GM13977 (cell line): ENCODE results near the gene YWHAB.
"Not testable (repeated sequence)": the region's sequence is repeated elsewhere in the genome, so short reads cannot be mapped to it uniquely, and the experiment has no call there.

Source experiments
- DNase-seq: peaks from one replicate; pipeline ENCODE4 v3.0.0; 2012; ENCODE audit warnings: low spot score
- in situ Hi-C: fragments of 300-500 bp; cut with MboI; formaldehyde crosslinking; loops from one replicate; pipeline ENCODE4 v1.12.0; 2022; ENCODE audit warnings: low sequenced_read_pairs, low pct_unique_long_range_greater_than_20kb, mixed read lengths, inconsistent platforms; ENCODE audit not compliant: unreplicated experiment
- TF ChIP-seq, protein P1 (sequence below): IDR thresholded peaks from 2 replicates; pipeline ENCODE4 v1.5.1; 2012; ENCODE audit warnings: mild to moderate bottlenecking, control low read depth; ENCODE audit not compliant: insufficient read depth; ENCODE audit errors: extremely low read depth, missing control alignments

YWHAB gene

GRCh38 chr20:44856442-44856841 is 29.1 kb upstream of the YWHAB start:
- in situ Hi-C loops: no loop called here
- DNase-seq: no peak
- TF ChIP-seq, protein P1, sequence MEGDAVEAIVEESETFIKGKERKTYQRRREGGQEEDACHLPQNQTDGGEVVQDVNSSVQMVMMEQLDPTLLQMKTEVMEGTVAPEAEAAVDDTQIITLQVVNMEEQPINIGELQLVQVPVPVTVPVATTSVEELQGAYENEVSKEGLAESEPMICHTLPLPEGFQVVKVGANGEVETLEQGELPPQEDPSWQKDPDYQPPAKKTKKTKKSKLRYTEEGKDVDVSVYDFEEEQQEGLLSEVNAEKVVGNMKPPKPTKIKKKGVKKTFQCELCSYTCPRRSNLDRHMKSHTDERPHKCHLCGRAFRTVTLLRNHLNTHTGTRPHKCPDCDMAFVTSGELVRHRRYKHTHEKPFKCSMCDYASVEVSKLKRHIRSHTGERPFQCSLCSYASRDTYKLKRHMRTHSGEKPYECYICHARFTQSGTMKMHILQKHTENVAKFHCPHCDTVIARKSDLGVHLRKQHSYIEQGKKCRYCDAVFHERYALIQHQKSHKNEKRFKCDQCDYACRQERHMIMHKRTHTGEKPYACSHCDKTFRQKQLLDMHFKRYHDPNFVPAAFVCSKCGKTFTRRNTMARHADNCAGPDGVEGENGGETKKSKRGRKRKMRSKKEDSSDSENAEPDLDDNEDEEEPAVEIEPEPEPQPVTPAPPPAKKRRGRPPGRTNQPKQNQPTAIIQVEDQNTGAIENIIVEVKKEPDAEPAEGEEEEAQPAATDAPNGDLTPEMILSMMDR: no peak

DNA sequence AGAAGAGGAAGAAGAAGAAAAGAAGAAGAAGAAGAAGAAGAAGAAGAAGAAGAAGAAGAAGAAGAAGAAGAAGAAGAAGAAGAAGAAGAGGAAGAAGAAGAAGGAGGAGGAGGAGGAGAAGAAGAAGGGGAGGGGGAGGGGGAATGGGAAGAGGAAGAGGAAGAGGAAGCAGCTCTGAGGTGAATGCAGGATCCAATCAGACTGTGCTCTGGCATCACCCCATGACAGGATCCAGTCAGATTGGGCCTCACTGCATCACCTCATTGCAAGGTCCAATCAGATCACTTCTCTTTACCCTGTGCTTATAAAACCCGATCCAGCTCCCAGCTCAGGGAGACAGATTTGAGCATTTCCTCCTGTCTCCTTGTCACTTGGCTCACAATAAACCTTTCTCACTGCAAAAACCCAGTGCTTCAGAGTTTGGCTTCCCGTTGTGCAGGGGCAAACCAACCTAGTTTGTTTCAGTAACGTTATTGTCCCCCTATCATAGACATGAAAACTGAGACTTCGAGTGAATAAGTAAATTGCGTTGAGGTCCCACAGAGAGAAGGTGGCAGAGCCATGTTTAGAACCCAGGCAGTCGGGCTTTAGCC is 28.6 kb upstream of the YWHAB start:
- in situ Hi-C loops: no loop called here
- no peak for DNase-seq
- TF ChIP-seq, protein P1: no peak

GRCh38 chr20:44858606-44859360 is 26.7 kb upstream of the YWHAB start:
- TF ChIP-seq, protein P1: no peak
- in situ Hi-C loops: no loop called here
- DNase-seq: no peak

DNA sequence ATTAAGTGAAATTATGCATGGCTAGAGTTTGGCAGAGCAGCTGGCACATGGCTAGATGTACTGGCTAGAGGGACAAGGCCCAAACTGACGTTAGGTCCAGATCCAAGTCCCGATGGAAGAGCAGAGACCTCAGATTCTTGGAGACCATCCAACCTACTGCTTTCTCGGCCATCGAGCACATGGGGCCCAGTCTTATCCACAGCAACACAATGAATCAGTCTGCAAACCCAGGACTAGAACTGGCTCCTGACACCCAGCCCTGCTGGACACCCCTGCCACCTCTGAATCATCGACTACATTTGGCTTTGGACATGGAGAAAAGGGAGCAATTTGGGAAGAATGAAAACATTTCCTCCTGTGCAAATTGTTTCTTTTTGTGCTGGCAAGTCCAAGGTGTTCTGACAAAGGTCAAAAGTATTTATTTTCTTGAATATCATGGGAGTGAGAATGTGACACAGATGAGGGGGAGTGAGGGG is 23.9 kb upstream of the YWHAB start:
- no peak for DNase-seq
- in situ Hi-C loops: no loop called here
- TF ChIP-seq, protein P1: no peak

GRCh38 chr20:44862286-44862685 is 23.2 kb upstream of the YWHAB start:
- in situ Hi-C loops: no loop called here
- TF ChIP-seq, protein P1: no peak

DNA sequence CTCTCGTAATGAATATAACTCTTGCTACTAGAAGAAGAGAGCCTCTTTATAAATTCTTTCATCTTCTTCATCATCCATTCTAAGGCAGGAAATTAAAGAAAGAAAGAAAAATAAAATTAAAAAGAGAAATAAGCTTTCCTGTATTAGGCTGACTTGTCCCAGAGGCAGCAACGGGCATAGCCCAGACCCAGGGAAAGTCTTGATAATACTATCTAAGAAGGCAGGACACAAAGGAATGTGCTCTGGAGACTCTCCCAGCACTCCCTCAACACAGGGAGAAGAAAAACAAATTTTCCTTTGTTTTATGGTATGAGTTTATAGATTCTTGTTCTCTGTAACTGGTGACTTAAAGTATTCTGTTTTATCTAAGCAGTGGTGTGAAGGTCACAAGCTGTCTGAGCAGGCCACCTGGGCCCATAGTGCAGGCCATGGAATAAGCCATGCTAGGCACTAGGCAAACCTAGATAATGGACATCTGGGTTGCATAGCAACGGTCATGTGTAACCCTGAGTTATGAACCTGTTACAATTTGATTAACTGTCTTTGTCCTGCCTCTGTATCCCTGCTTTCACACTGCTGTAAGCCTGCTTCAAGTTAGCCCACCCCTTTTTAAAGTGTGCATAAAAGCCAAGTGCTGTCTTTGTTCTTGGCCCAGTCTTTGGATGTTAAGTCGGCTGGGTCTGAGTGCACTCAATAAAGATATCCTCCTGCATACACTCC is 22.0 kb upstream of the YWHAB start:
- DNase-seq, in situ Hi-C loops: not testable (repeated sequence)

More at GRCh38 chr20:44862286-44862685, 23.2 kb upstream of the YWHAB start:
- no peak for DNase-seq

DNA sequence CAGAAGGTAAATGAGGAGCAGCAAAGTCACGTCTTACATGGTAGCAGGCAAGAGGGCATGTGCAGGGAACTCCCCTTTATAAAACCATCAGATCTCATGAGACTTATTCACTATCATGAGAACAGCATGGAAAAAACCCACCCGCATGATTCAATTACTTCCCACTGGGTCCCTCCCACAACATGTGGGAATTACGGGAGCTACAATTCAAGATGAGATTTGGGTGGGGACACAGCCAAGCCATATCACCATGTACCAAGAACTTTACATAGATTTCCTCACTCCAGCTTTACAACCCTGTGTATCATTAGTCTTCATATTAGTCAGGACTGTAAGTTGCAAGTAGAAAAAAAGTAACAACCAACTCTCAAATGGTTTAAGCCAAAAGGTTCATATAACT is 21.0 kb upstream of the YWHAB start:
- in situ Hi-C loops, DNase-seq: not testable (repeated sequence)
